H1 (cell line): ENCODE results near the gene IFT20. TPM values are rescaled to one million over a fixed set of nuclear protein-coding genes. Genes with fewer than 3 reads are reported as not detected.

Experiments
- CTCF ChIP-seq, 3 experiments: IDR thresholded peaks; 1 replicate in 2 of 3; 2 replicates in 1 of 3; pipeline versions ENCODE4 v1.5.1 to v1.6.1; 2011; ENCODE audit warnings: low read length in 3 of 3, mild to moderate bottlenecking in 3 of 3, inconsistent platforms in 2 of 3, low read depth in 1 of 3, moderate library complexity in 1 of 3; ENCODE audit not compliant: insufficient read depth in 1 of 3; ENCODE audit errors: control extremely low read depth in 1 of 3
- polyA plus RNA-seq, 7 experiments: library from polyadenylated mRNA; depleted of rRNA in 3 of 7; stranded (reverse) in 5 of 7; unstranded in 2 of 7; fragments of >200 nt in 5 of 7; fragments of 200-250 nt in 2 of 7; gene quantifications; 1 replicate in 5 of 7; 2 replicates in 1 of 7; 4 replicates in 1 of 7; pipeline versions ENCODE4 v1.2.1 to v1.2.3, GENCODE V29; 2011 to 2013; ENCODE audit warnings: missing spikeins in 2 of 7, mixed read lengths in 2 of 7
- total RNA-seq: library from RNA; stranded (reverse); fragmentation: NEBNext Ultra II Directional; extraction: Animal tissue kit (Norgen Biotek cat#: 25700); gene quantifications from 2 replicates; pipeline ENCODE4 v1.2.1, GENCODE V29; 2021

IFT20 gene
- total and polyA plus RNA-seq, 2 of the 8 experiments (the other 6 are each of a cell fraction or from before 2014, with no cell fraction given): 9.0 to 21.0 TPM

GRCh38 chr17:28343491-28343932 lies 8.2 kb upstream of the IFT20 start (continued):
- TF ChIP-seq CTCF (IDR thresholded peaks at IDR 0.05; ENCODE audit: control extremely low read depth in 1 of 3, insufficient read depth in 1 of 3, low read depth in 1 of 3, low read length in 3 of 3): no peak
